Liver (tissue), 9 donors: Measurements from ENCODE around the gene WDR81. TPM values are rescaled to one million over a fixed set of nuclear protein-coding genes. Genes with fewer than 3 reads are reported as not detected.

Experiments used
- DNase-seq: peaks from one replicate; pipeline ENCODE4 v3.0.0-alpha.2; 2017; ENCODE audit warnings: low spot score
- H3K27ac ChIP-seq, 2 donors: one replicate each; pipeline ENCODE4 v1.7.0; 2013; ENCODE audit warnings: inconsistent platforms in 2 of 2, low read length in 2 of 2, control low read depth in 1 of 2, low read depth in 1 of 2, mild to moderate bottlenecking in 1 of 2
- H3K27me3 ChIP-seq, 4 donors: one replicate each; pipeline versions ENCODE4 v1.6.1 to v1.7.0; 2013; ENCODE audit warnings: low read length in 3 of 4, inconsistent platforms in 1 of 4, mild to moderate bottlenecking in 1 of 4, moderate library complexity in 1 of 4; ENCODE audit not compliant: control insufficient read depth in 4 of 4, insufficient read depth in 4 of 4
- H3K36me3 ChIP-seq, 4 donors: one replicate each; pipeline versions ENCODE4 v1.6.1 to v1.7.0; 2013; ENCODE audit warnings: low read length in 3 of 4, mild to moderate bottlenecking in 3 of 4, low read depth in 1 of 4, moderate library complexity in 1 of 4; ENCODE audit not compliant: control insufficient read depth in 4 of 4, insufficient read depth in 3 of 4
- H3K4me1 ChIP-seq, 4 donors: one replicate each; pipeline versions ENCODE4 v1.6.1 to v1.7.0; 2013; ENCODE audit warnings: low read length in 3 of 4, mild to moderate bottlenecking in 3 of 4, moderate library complexity in 1 of 4; ENCODE audit not compliant: control insufficient read depth in 4 of 4, insufficient read depth in 4 of 4
- H3K4me3 ChIP-seq, 3 donors: one replicate each; pipeline versions ENCODE4 v1.6.1 to v1.7.0; 2013; ENCODE audit warnings: low read length in 3 of 3, control low read depth in 1 of 3, low read depth in 1 of 3, mild to moderate bottlenecking in 1 of 3
- H3K9ac ChIP-seq, 2 donors: one replicate each; pipeline ENCODE4 v1.7.0; 2013; ENCODE audit warnings: low read length in 2 of 2, mild to moderate bottlenecking in 2 of 2, moderate library complexity in 2 of 2, control low read depth in 1 of 2, low read depth in 1 of 2
- H3K9me3 ChIP-seq, 4 donors: one replicate each; pipeline versions ENCODE4 v1.6.1 to v1.7.0; 2013; ENCODE audit warnings: low read length in 3 of 4; ENCODE audit not compliant: control insufficient read depth in 4 of 4
- EGR1 ChIP-seq, 2 donors: IDR thresholded peaks; 2 replicates each; pipeline ENCODE4 v1.6.1; 2016 to 2018; ENCODE audit warnings: antibody characterized with exemption in 2 of 2, low read depth in 2 of 2
- FOXA1 ChIP-seq: IDR thresholded peaks from 2 replicates; pipeline ENCODE4 v1.6.1; 2016; ENCODE audit warnings: antibody characterized with exemption
- FOXA2 ChIP-seq: IDR thresholded peaks from 2 replicates; pipeline ENCODE4 v1.6.1; 2016; ENCODE audit warnings: antibody characterized with exemption
- GABPA ChIP-seq, 2 donors: IDR thresholded peaks in 1 of 2; conservative IDR thresholded peaks in 1 of 2; 2 replicates each; pipeline ENCODE4 v1.6.1; 2016; ENCODE audit warnings: antibody characterized with exemption in 2 of 2, mild to moderate bottlenecking in 1 of 2, moderate library complexity in 1 of 2
- HNF4A ChIP-seq, 2 donors: conservative IDR thresholded peaks; 2 replicates each; pipeline ENCODE4 v1.6.1; 2016; ENCODE audit warnings: antibody characterized with exemption in 2 of 2, mild to moderate bottlenecking in 2 of 2
- HNF4G ChIP-seq: IDR thresholded peaks from 2 replicates; pipeline ENCODE4 v1.6.1; 2016; ENCODE audit warnings: antibody characterized with exemption
- JUND ChIP-seq, 2 donors: IDR thresholded peaks; 2 replicates each; pipeline ENCODE4 v1.6.1; 2016; ENCODE audit warnings: antibody characterized with exemption in 2 of 2
- NR2F2 ChIP-seq: IDR thresholded peaks from 2 replicates; pipeline ENCODE4 v1.6.1; 2016; ENCODE audit warnings: antibody characterized with exemption
- RAD21 ChIP-seq, 2 donors: IDR thresholded peaks; 2 replicates each; pipeline ENCODE4 v1.6.1; 2016; ENCODE audit warnings: antibody characterized with exemption in 2 of 2, mild to moderate bottlenecking in 2 of 2
- RXRA ChIP-seq, 2 donors: IDR thresholded peaks; 2 replicates each; pipeline ENCODE4 v1.6.1; 2017 to 2018; ENCODE audit warnings: antibody characterized with exemption in 2 of 2, mild to moderate bottlenecking in 1 of 2
- SP1 ChIP-seq: IDR thresholded peaks from 2 replicates; pipeline ENCODE4 v1.6.1; 2018; ENCODE audit warnings: antibody characterized with exemption, mild to moderate bottlenecking
- TAF1 ChIP-seq: conservative IDR thresholded peaks from 2 replicates; pipeline ENCODE4 v1.6.1; 2016; ENCODE audit warnings: antibody characterized with exemption, mild to moderate bottlenecking
- YY1 ChIP-seq: IDR thresholded peaks from 2 replicates; pipeline ENCODE4 v1.6.1; 2016; ENCODE audit warnings: antibody characterized with exemption, mild to moderate bottlenecking
- WGBS: extraction: QIAGEN DNeasy Blood & Tissue Kit; methylation state at CpG from one replicate; pipeline ENCODE4 v1.1.7; 2013; 5-methylcytosine and 5-hydroxymethylcytosine counted together
- polyA plus RNA-seq, 2 donors: library from polyadenylated mRNA; stranded (reverse) in 1 of 2; unstranded in 1 of 2; fragments of 200-250 nt in 1 of 2; fragments of >200 nt in 1 of 2; fragmentation: Nextera tagmentation in 1 of 2; extraction: Ambion mirVana in 1 of 2; gene quantifications; one replicate each; pipeline versions ENCODE4 v1.2.1 to v1.2.3, GENCODE V29; 2013 to 2015
- total RNA-seq, 2 donors: library from RNA; depleted of rRNA; stranded (reverse); fragments of >200 nt; gene quantifications; one replicate each; pipeline ENCODE4 v1.2.3, GENCODE V29; 2014
- TF ChIP-seq, protein P1 (sequence below): fragments of 150-350 bp; IDR thresholded peaks from 2 replicates; pipeline ENCODE4 v1.5.1; 2017; ENCODE audit warnings: improper control_type of control experiment, low read depth, low read length; ENCODE audit not compliant: missing input control
- TF ChIP-seq, protein P2 (sequence below): IDR thresholded peaks from 2 replicates; pipeline ENCODE4 v1.6.1; 2016; ENCODE audit warnings: antibody characterized with exemption
- TF ChIP-seq, protein P3 (sequence below): IDR thresholded peaks from 2 replicates; pipeline ENCODE4 v1.6.1; 2016; ENCODE audit warnings: antibody characterized with exemption, mild to moderate bottlenecking
- TF ChIP-seq, protein P4 (sequence below): IDR thresholded peaks from 2 replicates; pipeline ENCODE4 v1.6.1; 2016; ENCODE audit warnings: antibody characterized with exemption
- TF ChIP-seq, protein P5 (sequence below): IDR thresholded peaks from 2 replicates; pipeline ENCODE4 v1.6.1; 2016; ENCODE audit warnings: antibody characterized with exemption
- donor health status: healthy.
- donor health status: healthy.
- donor health status: healthy.
- donor health status: healthy.
- donor health status: healthy.

WDR81 gene
- 10 to 100 TPM; 39.2 to 41.8 TPM for total RNA-seq
- 10 to 100 TPM; 12.3 to 26.8 TPM for polyA plus RNA-seq

DNA sequence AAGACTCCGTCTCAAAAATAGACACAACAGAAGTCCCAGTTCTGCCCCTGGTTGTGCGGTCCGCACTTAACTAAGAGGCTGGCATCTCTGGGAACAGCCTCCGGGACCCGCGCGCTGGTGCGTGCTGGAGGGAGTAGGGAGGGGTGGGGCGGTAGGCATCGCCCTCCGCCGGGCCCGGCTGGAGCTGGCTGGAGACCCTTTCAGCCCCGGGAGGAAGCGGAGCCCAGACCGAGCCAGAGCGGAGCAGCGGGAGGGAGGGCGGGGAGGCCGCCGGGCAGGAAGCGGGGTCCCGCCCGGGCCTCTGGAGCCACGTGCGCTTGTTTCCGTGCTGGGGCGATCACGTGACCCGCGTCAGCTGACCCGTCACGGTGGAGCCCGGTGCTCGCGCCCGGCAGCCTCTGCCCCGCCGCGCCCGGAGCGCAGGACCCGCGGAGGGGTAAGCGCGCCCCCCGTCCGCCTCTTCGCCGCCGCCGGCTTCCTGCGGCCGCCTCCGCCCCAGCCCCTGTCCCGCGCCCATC is at the start of gene WDR81:
WDR81 (plus strand) TSS at position 354 of the 518 bp plus-strand sequence. CDS start 256 bp downstream, outside the sequence.
- H3K9me3 ChIP-seq = no peaks in the 10 kb centered on the region
- peaks cover 0 to 5% (median 0%) of the 10 kb centered on the region in 4 donors for H3K36me3 ChIP-seq
- peak within 1 kb of the TSS; percentile 70 to 98 (median 81) for H3K4me3 ChIP-seq
- TF ChIP-seq, protein P1, sequence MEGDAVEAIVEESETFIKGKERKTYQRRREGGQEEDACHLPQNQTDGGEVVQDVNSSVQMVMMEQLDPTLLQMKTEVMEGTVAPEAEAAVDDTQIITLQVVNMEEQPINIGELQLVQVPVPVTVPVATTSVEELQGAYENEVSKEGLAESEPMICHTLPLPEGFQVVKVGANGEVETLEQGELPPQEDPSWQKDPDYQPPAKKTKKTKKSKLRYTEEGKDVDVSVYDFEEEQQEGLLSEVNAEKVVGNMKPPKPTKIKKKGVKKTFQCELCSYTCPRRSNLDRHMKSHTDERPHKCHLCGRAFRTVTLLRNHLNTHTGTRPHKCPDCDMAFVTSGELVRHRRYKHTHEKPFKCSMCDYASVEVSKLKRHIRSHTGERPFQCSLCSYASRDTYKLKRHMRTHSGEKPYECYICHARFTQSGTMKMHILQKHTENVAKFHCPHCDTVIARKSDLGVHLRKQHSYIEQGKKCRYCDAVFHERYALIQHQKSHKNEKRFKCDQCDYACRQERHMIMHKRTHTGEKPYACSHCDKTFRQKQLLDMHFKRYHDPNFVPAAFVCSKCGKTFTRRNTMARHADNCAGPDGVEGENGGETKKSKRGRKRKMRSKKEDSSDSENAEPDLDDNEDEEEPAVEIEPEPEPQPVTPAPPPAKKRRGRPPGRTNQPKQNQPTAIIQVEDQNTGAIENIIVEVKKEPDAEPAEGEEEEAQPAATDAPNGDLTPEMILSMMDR = no peak
- peak in 1 of 2 donors; percentile 35 for TF ChIP-seq RAD21 (IDR thresholded peaks at IDR 0.05)
- under 1% methylated on average over 57 of the region's 57 CpGs for WGBS
- peaks cover 17 to 54% (median 35%) of the 10 kb centered on the region in 4 donors for H3K4me1 ChIP-seq
- H3K27me3 ChIP-seq = no peaks in the 10 kb centered on the region
- DNase-seq = peak; percentile 92
- H3K9ac ChIP-seq = peak within 1 kb of the TSS in 1 of 2 donors; percentile 49
- peak within 1 kb of the TSS; percentile 79 to 80 for H3K27ac ChIP-seq

DNA sequence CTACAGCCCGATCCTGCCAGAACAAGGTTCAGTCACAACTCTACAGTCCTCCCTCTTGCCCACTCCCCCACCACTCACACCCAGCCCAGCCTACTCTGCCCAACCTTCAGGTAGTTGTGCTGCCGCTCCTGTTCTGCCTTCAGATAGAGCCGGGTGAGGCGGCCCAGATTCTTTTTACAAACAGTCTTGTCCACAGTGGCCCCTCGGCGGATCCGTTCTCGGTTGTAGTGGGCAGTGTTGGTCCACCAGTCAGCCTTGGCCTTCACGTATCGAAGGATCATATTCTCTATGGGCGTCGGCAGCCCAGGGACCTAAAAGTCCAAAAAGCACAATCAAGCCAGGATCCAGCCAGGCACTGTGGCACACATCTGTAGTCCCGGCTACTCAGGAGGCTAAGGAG is 48.1 kb upstream of the WDR81 start:
- DNase-seq = no peak
- no peak overlapping the region for H3K9ac ChIP-seq
- H3K4me1 ChIP-seq = no peaks in the 10 kb centered on the region
- H3K27ac ChIP-seq = no peak overlapping the region
- WGBS = 94% methylated on average over 13 of the region's 13 CpGs
- no peak for TF ChIP-seq RXRA (IDR thresholded peaks at IDR 0.05)
- TF ChIP-seq RAD21 (IDR thresholded peaks at IDR 0.05) = no peak
- no peaks in the 10 kb centered on the region for H3K27me3 ChIP-seq
- H3K4me3 ChIP-seq = no peak overlapping the region
- H3K36me3 ChIP-seq = peaks cover 37 to 95% (median 85%) of the 10 kb centered on the region in 4 donors
- no peaks in the 10 kb centered on the region for H3K9me3 ChIP-seq

DNA sequence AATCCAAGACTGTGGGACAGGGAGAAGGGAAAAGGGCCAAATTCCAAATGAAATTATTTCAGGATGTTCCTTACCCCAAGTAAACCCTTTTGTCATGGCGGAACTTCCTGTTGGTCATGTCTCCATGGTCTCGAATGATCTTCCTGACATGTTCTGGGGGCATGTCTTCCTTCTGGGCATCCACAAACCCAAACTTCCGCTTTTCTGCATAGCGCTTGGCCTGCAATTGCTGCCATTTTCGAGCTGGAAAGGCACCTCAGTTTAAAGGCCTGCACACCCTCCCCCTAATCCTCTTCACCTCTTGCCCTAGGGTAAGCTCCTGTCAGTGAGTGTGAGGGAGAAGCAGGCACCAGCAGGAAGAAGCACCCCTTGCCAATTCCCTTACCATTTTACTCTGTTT is 41.0 kb upstream of the WDR81 start:
- no peaks in the 10 kb centered on the region for H3K9me3 ChIP-seq
- H3K4me1 ChIP-seq = peaks cover 4 to 16% (median 10%) of the 10 kb centered on the region in 4 donors
- WGBS = 75% methylated on average over 5 of the region's 5 CpGs
- H3K36me3 ChIP-seq = peaks cover 12 to 44% (median 42%) of the 10 kb centered on the region in 4 donors
- H3K9ac ChIP-seq = no peak overlapping the region
- H3K27ac ChIP-seq = no peak overlapping the region
- H3K27me3 ChIP-seq = no peaks in the 10 kb centered on the region
- TF ChIP-seq EGR1 (IDR thresholded peaks at IDR 0.05; ENCODE audit: low read depth in 2 of 2) = no peak
- no peak for TF ChIP-seq NR2F2
- no peak for TF ChIP-seq RXRA (IDR thresholded peaks at IDR 0.05)
- no peak for TF ChIP-seq TAF1
- no peak for TF ChIP-seq GABPA (IDR thresholded peaks at IDR 0.05 in 1 of 2, conservative IDR thresholded peaks at IDR 0.05 in 1 of 2)
- TF ChIP-seq, protein P1 = no peak
- TF ChIP-seq, protein P2, sequence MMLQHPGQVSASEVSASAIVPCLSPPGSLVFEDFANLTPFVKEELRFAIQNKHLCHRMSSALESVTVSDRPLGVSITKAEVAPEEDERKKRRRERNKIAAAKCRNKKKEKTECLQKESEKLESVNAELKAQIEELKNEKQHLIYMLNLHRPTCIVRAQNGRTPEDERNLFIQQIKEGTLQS = no peak
- TF ChIP-seq YY1 = no peak
- TF ChIP-seq HNF4A (conservative IDR thresholded peaks at IDR 0.05) = no peak
- no peak for TF ChIP-seq JUND (IDR thresholded peaks at IDR 0.05)
- no peak for TF ChIP-seq FOXA1
- no peak for TF ChIP-seq HNF4G
- TF ChIP-seq, protein P3, sequence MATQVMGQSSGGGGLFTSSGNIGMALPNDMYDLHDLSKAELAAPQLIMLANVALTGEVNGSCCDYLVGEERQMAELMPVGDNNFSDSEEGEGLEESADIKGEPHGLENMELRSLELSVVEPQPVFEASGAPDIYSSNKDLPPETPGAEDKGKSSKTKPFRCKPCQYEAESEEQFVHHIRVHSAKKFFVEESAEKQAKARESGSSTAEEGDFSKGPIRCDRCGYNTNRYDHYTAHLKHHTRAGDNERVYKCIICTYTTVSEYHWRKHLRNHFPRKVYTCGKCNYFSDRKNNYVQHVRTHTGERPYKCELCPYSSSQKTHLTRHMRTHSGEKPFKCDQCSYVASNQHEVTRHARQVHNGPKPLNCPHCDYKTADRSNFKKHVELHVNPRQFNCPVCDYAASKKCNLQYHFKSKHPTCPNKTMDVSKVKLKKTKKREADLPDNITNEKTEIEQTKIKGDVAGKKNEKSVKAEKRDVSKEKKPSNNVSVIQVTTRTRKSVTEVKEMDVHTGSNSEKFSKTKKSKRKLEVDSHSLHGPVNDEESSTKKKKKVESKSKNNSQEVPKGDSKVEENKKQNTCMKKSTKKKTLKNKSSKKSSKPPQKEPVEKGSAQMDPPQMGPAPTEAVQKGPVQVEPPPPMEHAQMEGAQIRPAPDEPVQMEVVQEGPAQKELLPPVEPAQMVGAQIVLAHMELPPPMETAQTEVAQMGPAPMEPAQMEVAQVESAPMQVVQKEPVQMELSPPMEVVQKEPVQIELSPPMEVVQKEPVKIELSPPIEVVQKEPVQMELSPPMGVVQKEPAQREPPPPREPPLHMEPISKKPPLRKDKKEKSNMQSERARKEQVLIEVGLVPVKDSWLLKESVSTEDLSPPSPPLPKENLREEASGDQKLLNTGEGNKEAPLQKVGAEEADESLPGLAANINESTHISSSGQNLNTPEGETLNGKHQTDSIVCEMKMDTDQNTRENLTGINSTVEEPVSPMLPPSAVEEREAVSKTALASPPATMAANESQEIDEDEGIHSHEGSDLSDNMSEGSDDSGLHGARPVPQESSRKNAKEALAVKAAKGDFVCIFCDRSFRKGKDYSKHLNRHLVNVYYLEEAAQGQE = no peak
- TF ChIP-seq SP1 = no peak
- TF ChIP-seq, protein P4, sequence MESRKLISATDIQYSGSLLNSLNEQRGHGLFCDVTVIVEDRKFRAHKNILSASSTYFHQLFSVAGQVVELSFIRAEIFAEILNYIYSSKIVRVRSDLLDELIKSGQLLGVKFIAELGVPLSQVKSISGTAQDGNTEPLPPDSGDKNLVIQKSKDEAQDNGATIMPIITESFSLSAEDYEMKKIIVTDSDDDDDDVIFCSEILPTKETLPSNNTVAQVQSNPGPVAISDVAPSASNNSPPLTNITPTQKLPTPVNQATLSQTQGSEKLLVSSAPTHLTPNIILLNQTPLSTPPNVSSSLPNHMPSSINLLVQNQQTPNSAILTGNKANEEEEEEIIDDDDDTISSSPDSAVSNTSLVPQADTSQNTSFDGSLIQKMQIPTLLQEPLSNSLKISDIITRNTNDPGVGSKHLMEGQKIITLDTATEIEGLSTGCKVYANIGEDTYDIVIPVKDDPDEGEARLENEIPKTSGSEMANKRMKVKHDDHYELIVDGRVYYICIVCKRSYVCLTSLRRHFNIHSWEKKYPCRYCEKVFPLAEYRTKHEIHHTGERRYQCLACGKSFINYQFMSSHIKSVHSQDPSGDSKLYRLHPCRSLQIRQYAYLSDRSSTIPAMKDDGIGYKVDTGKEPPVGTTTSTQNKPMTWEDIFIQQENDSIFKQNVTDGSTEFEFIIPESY = no peak
- TF ChIP-seq, protein P5, sequence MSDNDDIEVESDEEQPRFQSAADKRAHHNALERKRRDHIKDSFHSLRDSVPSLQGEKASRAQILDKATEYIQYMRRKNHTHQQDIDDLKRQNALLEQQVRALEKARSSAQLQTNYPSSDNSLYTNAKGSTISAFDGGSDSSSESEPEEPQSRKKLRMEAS = no peak
- TF ChIP-seq FOXA2 = no peak
- no peak for TF ChIP-seq RAD21 (IDR thresholded peaks at IDR 0.05)
- H3K4me3 ChIP-seq = peak overlapping the region in 2 of 3 donors; percentile 86 to 96
- DNase-seq = no peak
